ENCODE results near the gene WBP1L. TPM values are rescaled to one million over a fixed set of nuclear protein-coding genes. Genes with fewer than 3 reads are reported as not detected.

WBP1L gene
- total RNA-seq, 4 donors from 2014 or later = 89.4 to 191 (median 158) TPM

- no peak for TF ChIP-seq EP300 (IDR thresholded peaks at IDR 0.05)
- TF ChIP-seq, protein P1, sequence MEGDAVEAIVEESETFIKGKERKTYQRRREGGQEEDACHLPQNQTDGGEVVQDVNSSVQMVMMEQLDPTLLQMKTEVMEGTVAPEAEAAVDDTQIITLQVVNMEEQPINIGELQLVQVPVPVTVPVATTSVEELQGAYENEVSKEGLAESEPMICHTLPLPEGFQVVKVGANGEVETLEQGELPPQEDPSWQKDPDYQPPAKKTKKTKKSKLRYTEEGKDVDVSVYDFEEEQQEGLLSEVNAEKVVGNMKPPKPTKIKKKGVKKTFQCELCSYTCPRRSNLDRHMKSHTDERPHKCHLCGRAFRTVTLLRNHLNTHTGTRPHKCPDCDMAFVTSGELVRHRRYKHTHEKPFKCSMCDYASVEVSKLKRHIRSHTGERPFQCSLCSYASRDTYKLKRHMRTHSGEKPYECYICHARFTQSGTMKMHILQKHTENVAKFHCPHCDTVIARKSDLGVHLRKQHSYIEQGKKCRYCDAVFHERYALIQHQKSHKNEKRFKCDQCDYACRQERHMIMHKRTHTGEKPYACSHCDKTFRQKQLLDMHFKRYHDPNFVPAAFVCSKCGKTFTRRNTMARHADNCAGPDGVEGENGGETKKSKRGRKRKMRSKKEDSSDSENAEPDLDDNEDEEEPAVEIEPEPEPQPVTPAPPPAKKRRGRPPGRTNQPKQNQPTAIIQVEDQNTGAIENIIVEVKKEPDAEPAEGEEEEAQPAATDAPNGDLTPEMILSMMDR (IDR thresholded peaks at IDR 0.05) = no peak
- TF ChIP-seq POLR2A (IDR thresholded peaks at IDR 0.05) = no peak
- 73 to 77% methylated on average over 5 of the region's 5 CpGs for WGBS, 2 donors
- DNase-seq (ENCODE audit: low spot score in 2 of 2) = no peak
- Histone ChIP-seq H3K27ac (no peak overlapping the region), H3K4me1 (no peaks in the 10 kb centered on the region), H3K27me3 (no peaks in the 10 kb centered on the region), H3K4me3 (no peak overlapping the region), H3K9me3 (no peaks in the 10 kb centered on the region), H3K36me3 (peaks cover 0 to 31% (median 0%) of the 10 kb centered on the region in 3 donors)
These were observed 83.8 kb downstream of the WBP1L start for GRCh38 chr10:102827597-102827975.

DNA sequence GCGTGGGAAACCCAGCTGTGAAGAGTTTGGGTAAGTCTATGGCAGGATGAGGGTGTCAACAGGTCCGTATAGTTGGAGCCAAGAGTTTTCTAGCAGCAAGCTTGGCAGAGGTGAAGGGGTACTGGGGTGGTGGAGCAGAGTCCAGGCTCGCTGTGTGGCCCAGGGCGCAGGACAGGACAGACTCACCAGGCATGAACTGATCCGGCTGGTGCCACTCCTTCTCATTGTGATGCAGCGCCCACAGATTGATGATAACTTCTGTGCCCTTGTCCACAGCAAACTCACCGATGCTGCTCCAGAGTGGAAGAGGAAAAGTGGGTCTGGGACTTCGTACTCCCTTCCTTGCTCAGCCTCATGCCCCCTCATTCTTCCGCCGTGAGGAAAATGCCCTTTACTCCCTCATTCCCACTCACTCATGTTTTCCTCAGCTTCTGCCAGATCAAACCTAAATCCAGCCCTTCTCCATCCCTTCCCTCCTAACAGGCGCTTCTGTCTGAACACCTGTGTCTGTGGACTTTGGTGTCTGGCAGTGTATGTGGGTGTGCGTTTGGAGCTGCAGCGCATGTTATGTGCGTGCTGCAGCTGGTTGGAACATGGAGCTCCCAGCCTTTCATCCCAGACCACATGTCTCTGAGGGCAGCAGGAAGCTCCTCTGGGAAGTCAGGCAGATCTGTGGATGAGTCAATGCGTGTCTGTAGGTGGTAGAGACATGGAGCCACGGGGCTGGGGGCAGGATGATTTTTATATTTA, 87.7 kb downstream of the WBP1L start:
- WGBS, 2 donors = 60 to 66% methylated on average over 16 of the region's 16 CpGs
- no peak for DNase-seq (ENCODE audit: low spot score in 2 of 2)
- peaks cover 0 to 31% (median 0%) of the 10 kb centered on the region in 3 donors for H3K36me3 ChIP-seq
- no peaks in the 10 kb centered on the region for H3K27me3 ChIP-seq
- H3K4me1 ChIP-seq = peaks cover 0 to 8% (median 0%) of the 10 kb centered on the region in 4 donors
- H3K9me3 ChIP-seq = no peaks in the 10 kb centered on the region
- TF ChIP-seq EP300 (IDR thresholded peaks at IDR 0.05) (no peak), POLR2A (IDR thresholded peaks at IDR 0.05) (no peak)
- TF ChIP-seq, protein P1 (IDR thresholded peaks at IDR 0.05) = no peak
- H3K4me3 ChIP-seq = no peak overlapping the region
- no peak overlapping the region for H3K27ac ChIP-seq

GRCh38 chr10:102832248-102832647, 88.5 kb downstream of the WBP1L start:
- DNase-seq (ENCODE audit: low spot score in 2 of 2) = no peak
- H3K4me1 ChIP-seq = peaks cover 0 to 11% (median 0%) of the 10 kb centered on the region in 4 donors
- 90 to 93% methylated on average over 14 of the region's 14 CpGs for WGBS, 2 donors
- H3K4me3 ChIP-seq = no peak overlapping the region
- H3K27me3 ChIP-seq = no peaks in the 10 kb centered on the region
- TF ChIP-seq, protein P1 (IDR thresholded peaks at IDR 0.05) = no peak
- TF ChIP-seq EP300 (IDR thresholded peaks at IDR 0.05) = no peak
- TF ChIP-seq POLR2A (IDR thresholded peaks at IDR 0.05) = no peak
- H3K27ac ChIP-seq = no peak overlapping the region
- H3K9me3 ChIP-seq = no peaks in the 10 kb centered on the region
- H3K36me3 ChIP-seq = peaks cover 0 to 28% (median 0%) of the 10 kb centered on the region in 3 donors

DNA sequence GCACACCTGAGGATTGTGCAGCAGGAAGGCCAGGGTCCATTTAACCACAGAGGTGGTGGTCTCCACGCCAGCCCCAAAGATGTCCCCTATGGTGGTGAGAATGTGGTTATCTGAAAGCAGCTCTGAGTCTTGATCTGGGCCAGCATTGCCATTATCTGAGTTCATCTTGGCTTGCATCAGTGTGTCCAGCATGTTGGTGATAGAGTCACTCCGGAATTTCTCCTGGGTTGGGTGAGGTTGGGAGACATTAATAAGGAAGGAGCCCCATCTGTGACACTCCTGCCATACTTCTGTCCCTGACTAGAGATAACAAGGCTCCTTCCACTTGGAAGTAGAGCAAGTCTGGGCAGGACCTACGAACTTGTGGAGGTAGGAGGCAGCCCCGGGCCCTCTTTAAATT, 89.2 kb downstream of the WBP1L start:
- Histone ChIP-seq H3K4me1 (peaks cover 0 to 15% (median 0%) of the 10 kb centered on the region in 4 donors), H3K27me3 (no peaks in the 10 kb centered on the region), H3K36me3 (peaks cover 0 to 25% (median 0%) of the 10 kb centered on the region in 3 donors), H3K4me3 (no peak overlapping the region), H3K27ac (no peak overlapping the region), H3K9me3 (peaks cover 0 to 4% (median 0%) of the 10 kb centered on the region in 4 donors)
- TF ChIP-seq POLR2A (IDR thresholded peaks at IDR 0.05) (no peak), EP300 (IDR thresholded peaks at IDR 0.05) (no peak)
- TF ChIP-seq, protein P1 (IDR thresholded peaks at IDR 0.05) = no peak
- no peak for DNase-seq (ENCODE audit: low spot score in 2 of 2)
- 89 to 93% methylated on average over 4 of the region's 4 CpGs for WGBS, 2 donors

DNA sequence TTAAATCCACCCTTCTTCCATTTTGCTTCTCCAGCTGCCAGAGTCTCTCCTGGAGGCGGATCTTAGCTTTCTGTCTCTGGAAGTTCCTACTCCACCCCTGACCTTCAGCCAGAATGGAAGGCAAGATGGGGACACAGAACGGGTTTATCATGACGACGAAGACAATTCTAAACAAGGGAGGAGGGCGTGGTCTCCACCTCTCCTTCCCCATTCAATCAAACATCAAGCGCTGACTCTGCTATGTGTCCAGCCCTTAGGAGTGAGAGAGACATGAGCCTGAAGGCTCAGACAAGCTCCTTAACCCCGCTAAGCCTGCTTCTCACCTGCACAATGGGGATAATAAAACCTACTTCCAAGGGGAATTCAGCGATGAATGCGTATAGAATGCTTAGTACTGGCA, 90.4 kb downstream of the WBP1L start:
- Histone ChIP-seq H3K27me3 (no peaks in the 10 kb centered on the region), H3K36me3 (peaks cover 0 to 13% (median 0%) of the 10 kb centered on the region in 3 donors), H3K27ac (no peak overlapping the region), H3K9me3 (peaks cover 0 to 11% (median 0%) of the 10 kb centered on the region in 4 donors), H3K4me1 (peaks cover 0 to 15% (median 0%) of the 10 kb centered on the region in 4 donors), H3K4me3 (no peak overlapping the region)
- TF ChIP-seq POLR2A (IDR thresholded peaks at IDR 0.05) (no peak), EP300 (IDR thresholded peaks at IDR 0.05) (no peak)
- TF ChIP-seq, protein P1 (IDR thresholded peaks at IDR 0.05) = no peak
- 59 to 63% methylated on average over 9 of the region's 9 CpGs for WGBS, 2 donors
- DNase-seq (ENCODE audit: low spot score in 2 of 2) = no peak

All from tibial nerve (tissue), 4 donors.